Stimulated activated CD4-positive, alpha-beta T cell treated with anti-CD3 and anti-CD28 coated beads, Interleukin-1b, Interleukin-23, amount 100 ng/mL, for 4 hours (primary cell): ENCODE results near the gene OXT.
"Not testable (repeated sequence)": the region's sequence is repeated elsewhere in the genome, so short reads cannot be mapped to it uniquely, and the experiment has no call there.

ENCODE experiments used
- DNase-seq, 2 donors: peaks; one replicate each; pipeline ENCODE4 v3.0.0-alpha.2; 2020; ENCODE audit warnings: low read depth in 2 of 2

Gene OXT

GRCh38 chr20:3071610-3072529 is at the start of gene OXT:
Gene OXT (plus strand): TSS chr20:3071620. CDS start chr20:3071656, 36 bp downstream.
- peak; percentile 67 to 68 for DNase-seq

- no peak for DNase-seq
These were observed 49.6 kb upstream of the OXT start for GRCh38 chr20:3021777-3022176.

- not testable (repeated sequence) for DNase-seq
These were observed 48.6 kb upstream of the OXT start for GRCh38 chr20:3022559-3023490.

GRCh38 chr20:3027987-3028386 is 43.4 kb upstream of the OXT start:
- no peak for DNase-seq

DNA sequence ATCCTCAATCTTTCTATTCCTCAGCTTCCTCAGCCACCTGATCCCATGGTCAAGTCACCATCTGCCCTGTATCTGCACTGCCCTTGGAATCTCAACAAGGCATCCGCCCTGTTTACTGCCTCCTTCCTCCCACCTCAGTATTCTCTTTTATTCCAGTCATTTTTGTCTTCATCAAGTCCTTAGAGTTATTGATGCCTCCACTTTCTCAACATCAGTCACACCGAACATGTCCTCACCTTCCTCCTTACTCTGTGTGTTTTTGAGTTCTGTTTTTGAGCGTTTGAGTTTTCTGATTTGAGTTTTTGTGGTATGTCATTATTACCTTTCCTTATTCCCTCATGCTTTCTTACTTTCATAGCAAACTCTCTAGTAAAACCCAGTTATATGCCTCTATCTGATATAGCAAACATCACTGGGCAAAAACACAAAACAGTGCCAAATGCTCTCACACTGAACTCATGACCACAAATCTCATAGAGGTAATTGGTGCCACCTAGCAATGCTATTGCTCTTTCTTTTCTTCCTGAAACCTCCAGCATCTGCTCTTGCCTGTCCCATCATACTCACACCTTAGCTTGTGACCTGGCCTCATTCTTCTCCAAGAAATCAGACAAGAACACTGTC is 39.8 kb upstream of the OXT start:
- DNase-seq, result no peak

GRCh38 chr20:3032624-3033023 is 38.8 kb upstream of the OXT start:
- no peak for DNase-seq

DNA sequence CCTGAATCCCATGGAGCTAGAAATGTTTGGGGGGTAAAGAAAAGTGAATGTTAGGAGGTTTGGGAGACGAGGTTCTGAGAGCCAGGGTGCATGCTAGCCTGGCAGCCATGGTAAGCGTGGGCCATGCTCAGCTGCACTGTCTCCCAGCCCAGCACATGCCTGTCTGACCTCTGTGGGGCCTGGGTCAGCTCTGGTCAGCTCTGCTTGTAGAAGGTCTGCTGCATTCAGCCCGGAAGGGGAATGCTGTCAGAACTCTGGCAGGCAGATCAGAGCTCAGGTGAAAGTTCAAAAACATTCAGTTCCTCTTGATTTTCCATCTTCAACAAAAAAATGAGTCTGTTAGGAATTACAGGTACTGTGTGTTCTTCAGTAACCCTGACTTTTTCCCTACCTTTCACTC is 33.8 kb upstream of the OXT start:
- DNase-seq, result no peak

DNA sequence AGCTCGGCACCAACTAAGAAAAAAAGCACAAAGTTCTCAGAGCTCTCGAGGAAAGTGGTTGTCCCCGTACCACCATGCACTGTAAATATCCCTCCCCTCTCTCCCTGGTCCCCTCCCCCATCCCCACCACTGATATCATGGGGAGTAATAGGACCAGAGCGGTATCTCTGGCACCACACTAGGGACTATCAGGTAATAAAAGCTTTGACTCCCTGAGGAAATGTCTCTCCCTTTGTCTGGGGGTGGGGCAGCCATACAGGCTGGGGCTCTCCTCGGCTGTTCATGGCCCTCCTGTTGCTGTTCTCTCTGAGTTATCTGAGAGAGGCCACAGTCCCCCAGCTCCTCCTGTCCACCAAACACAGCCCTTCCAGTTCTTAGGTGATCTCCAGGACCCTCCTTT is 33.0 kb upstream of the OXT start:
- DNase-seq, result no peak

- no peak for DNase-seq
These were observed 32.0 kb upstream of the OXT start for GRCh38 chr20:3039426-3039825.

- DNase-seq, result no peak
These were observed 31.3 kb upstream of the OXT start for GRCh38 chr20:3040086-3040485.

GRCh38 chr20:3041854-3042409 is 29.5 kb upstream of the OXT start:
- no peak for DNase-seq

DNA sequence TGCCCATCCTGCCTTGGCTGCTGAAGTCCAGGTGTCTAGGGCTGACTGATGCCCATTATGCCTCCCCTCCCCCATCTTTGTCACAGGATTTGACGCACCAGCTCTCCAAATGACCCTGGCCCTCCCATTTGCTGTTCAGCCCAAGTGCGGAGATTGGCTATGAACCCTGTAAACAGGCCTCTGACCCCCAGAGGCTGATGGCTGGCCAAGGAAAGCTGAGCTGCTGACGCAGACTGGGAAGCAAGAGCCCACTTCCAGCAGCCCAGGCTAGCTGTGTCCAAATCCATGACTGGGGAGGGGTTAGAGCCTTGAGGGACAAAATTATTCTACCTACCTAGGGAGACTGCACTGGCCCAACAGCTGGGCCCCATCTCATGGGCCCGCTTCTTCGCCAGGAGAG is 28.8 kb upstream of the OXT start:
- DNase-seq, result no peak

- no peak for DNase-seq
These were observed 28.1 kb upstream of the OXT start, which contains the start of gene GNRH2 for GRCh38 chr20:3043322-3043721. Gene GNRH2 (plus strand): TSS chr20:3043622. CDS start chr20:3044415, 793 bp downstream.

- DNase-seq, result no peak
These were observed 27.0 kb upstream of the OXT start for GRCh38 chr20:3044336-3044965.

DNA sequence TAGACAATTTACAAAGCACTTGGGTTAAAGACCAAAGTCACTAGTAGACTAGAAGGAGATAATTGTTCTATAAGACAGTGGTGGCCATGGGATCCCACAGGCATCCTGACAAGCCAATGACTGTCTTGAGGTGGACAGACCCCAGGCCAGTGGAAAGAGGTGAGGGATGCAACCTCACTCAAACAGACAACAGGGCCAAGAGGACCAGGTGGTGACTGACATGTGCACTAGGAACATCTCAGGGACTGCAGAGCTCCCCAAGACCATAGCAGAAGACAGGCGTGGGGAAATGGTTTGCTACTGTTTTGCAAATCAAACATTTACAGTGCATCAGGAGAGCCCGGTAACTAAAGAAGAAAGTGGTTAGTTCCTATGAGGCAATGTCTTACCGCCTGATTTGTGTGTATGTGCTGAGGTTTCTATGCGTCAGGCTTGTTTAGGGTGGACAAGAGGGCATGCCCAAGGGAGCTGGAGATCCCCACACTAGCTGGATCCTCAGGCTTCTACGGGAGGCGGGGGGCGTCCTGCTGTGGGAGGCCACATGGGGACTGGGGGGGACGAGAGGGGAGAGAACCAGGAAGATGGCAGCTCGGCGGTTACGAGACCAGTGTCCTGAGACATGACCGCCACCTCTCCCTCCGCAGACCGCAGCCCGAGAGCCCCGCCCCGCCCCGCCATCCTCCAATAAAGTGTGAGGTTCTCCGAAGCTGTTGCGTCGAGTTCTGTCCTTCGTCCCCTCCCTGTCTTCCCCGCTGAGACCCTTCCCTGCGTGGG is 26.2 kb upstream of the OXT start:
- no peak for DNase-seq

DNA sequence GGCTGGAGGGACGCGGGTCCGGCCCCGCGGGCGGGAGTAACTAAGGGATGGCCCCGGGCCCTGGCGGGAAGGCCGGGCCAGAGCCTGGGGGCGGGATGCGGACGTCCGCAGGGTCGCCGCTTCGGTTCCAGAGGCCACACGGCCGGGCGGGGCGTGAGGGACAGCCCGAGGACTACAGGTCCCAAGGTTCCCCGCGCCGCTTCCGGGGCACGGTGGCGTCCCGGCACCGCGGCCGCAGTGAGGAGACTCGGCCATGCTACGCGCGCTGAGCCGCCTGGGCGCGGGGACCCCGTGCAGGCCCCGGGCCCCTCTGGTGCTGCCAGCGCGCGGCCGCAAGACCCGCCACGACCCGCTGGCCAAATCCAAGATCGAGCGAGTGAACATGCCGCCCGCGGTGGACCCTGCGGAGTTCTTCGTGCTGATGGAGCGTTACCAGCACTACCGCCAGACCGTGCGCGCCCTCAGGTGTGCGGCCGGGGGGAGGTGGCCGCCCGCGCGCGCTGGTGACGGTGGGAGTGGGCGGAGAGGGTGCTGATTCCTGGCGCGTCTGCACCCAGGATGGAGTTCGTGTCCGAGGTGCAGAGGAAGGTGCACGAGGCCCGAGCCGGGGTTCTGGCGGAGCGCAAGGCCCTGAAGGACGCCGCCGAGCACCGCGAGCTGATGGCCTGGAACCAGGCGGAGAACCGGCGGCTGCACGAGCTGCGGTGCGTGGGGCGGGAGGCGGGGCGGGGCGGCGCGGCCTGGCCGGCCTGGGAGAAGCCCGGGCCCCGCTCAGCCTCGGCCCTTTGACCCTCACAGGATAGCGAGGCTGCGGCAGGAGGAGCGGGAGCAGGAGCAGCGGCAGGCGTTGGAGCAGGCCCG is 25.4 kb upstream of the OXT start, which contains the start of gene MRPS26:
Gene MRPS26 (plus strand): TSS at position 237 of the 861 bp plus-strand sequence. CDS start 17 bp downstream, at position 254.
- peak; percentile 65 to 82 for DNase-seq

- DNase-seq, result no peak
These were observed 24.6 kb upstream of the OXT start for GRCh38 chr20:3046677-3047462.
